K562 (cell line): ENCODE results near the gene TRAF3IP3. TPM values are rescaled to one million over a fixed set of nuclear protein-coding genes. Genes with fewer than 3 reads are reported as not detected.

ENCODE experiments used
- ARHGAP35 ChIP-seq: fragments of 450-650 bp; IDR thresholded peaks from 2 replicates; pipeline ENCODE4 v1.6.1; 2018; ENCODE audit not compliant: partially characterized antibody
- BMI1 ChIP-seq: fragments of 150-350 bp; IDR thresholded peaks from 2 replicates; pipeline ENCODE4 v1.6.1; 2014; ENCODE audit warnings: low read length
- BRD9 ChIP-seq: fragments of 450-650 bp; IDR thresholded peaks from 2 replicates; pipeline ENCODE4 v1.6.1; 2018; ENCODE audit warnings: low read depth; ENCODE audit not compliant: partially characterized antibody
- EP300 ChIP-seq: IDR thresholded peaks from 2 replicates; pipeline ENCODE4 v1.6.1; 2012; ENCODE audit warnings: low read length, improper control_type of control experiment
- ETV1 ChIP-seq: fragments of 450-650 bp; conservative IDR thresholded peaks from 2 replicates; pipeline ENCODE4 v1.6.1; 2016; ENCODE audit warnings: missing genetic modification characterization, control low read depth, low read depth, missing compliant biosample characterization
- FOXK2 ChIP-seq, 2 experiments: fragments of 450-650 bp; IDR thresholded peaks in 1 of 2; conservative IDR thresholded peaks in 1 of 2; 2 replicates each; pipeline ENCODE4 v1.6.1; 2016; ENCODE audit warnings: low read depth in 2 of 2, mild to moderate bottlenecking in 1 of 2
- RFX5 ChIP-seq: IDR thresholded peaks from 2 replicates; pipeline ENCODE4 v1.6.1; 2011; ENCODE audit warnings: low read depth, mild to moderate bottlenecking, improper control_type of control experiment, low read length
- TEAD4 ChIP-seq, 2 experiments: sonication (generic) in 1 of 2; formaldehyde crosslinking in 1 of 2; IDR thresholded peaks; 2 replicates each; pipeline versions ENCODE4 v1.6.1 to v1.8.0; 2012 to 2022; ENCODE audit warnings: borderline replicate concordance in 1 of 2, inconsistent platforms in 1 of 2, low read length in 1 of 2, mild to moderate bottlenecking in 1 of 2, missing genetic modification reagents in 1 of 2
- THAP7 ChIP-seq: fragments of 250-450 bp; sonication (Bioruptor Pico); IDR thresholded peaks from 2 replicates; pipeline ENCODE4 v1.5.0; 2021
- ZBTB2 ChIP-seq: fragments of 450-650 bp; IDR thresholded peaks from 2 replicates; pipeline ENCODE4 v1.6.1; 2016; ENCODE audit warnings: antibody characterized with exemption
- ZNF780A ChIP-seq: fragments of 250-450 bp; sonication (Bioruptor Pico); IDR thresholded peaks from 2 replicates; pipeline ENCODE4 v1.5.0; 2021; ENCODE audit warnings: mild to moderate bottlenecking
- ZNF830 ChIP-seq: fragments of 250-450 bp; sonication (Bioruptor Pico); IDR thresholded peaks from 2 replicates; pipeline ENCODE4 v1.5.0; 2021; ENCODE audit warnings: mild to moderate bottlenecking
- polyA plus RNA-seq, 8 experiments: library from polyadenylated mRNA; depleted of rRNA in 4 of 8; stranded (reverse) in 5 of 8; unstranded in 3 of 8; fragments of >200 nt; fragmentation: Nextera tagmentation in 2 of 8; fragmentation: Illumina TruSeq in 1 of 8; extraction: Ambion mirVana in 2 of 8; extraction: Trizol in 1 of 8; gene quantifications; 2 replicates each; pipeline versions ENCODE4 v1.2.1 to v1.2.3, GENCODE V29; 2011 to 2014; ENCODE audit warnings: inconsistent platforms in 1 of 8, missing spikeins in 1 of 8
- total RNA-seq, 7 experiments: library from RNA; depleted of rRNA in 6 of 7; stranded (reverse); fragments of >200 nt in 6 of 7; fragmentation: Illumina TruSeq in 2 of 7; extraction: Trizol in 2 of 7; gene quantifications; 2 replicates each; pipeline versions ENCODE4 v1.2.1 to v1.2.3, GENCODE V29; 2011 to 2021; ENCODE audit warnings: low replicate concordance in 1 of 7
- TF ChIP-seq, protein P1 (sequence below), 2 experiments: fragments of 450-650 bp in 1 of 2; sonication (generic) in 1 of 2; formaldehyde crosslinking in 1 of 2; IDR thresholded peaks; 2 replicates each; pipeline versions ENCODE4 v1.7.1 to v1.9.0; 2016 to 2022; ENCODE audit warnings: inconsistent platforms in 1 of 2, mild to moderate bottlenecking in 1 of 2, missing genetic modification reagents in 1 of 2

The TRAF3IP3 gene
- total and polyA plus RNA-seq, 9 of the 15 experiments (the other 6 are each of a cell fraction or from before 2014, with no cell fraction given) = 0.06 to 1.1 (median 0.31) TPM

- TF ChIP-seq ZNF830 (CRISPR knock-in tag) (no peak), BRD9 (peak; percentile 78), ETV1 (tag) (peak; percentile 95), BMI1 (no peak), TEAD4 (IDR thresholded peaks at IDR 0.05; ENCODE audit: low read length) (no peak; the same call in 1 of the 2 replicates), TEAD4 (CRISPR knock-in tag; IDR thresholded peaks at IDR 0.05; ENCODE audit: borderline replicate concordance) (no peak), THAP7 (CRISPR knock-in tag) (no peak), ARHGAP35 (peak; percentile 86), FOXK2 (conservative IDR thresholded peaks at IDR 0.05 in 1 of 2, IDR thresholded peaks at IDR 0.05 in 1 of 2; ENCODE audit: low read depth in 2 of 2) (peak; percentile 92 to 95), ZBTB2 (peak; percentile 99), ZNF780A (no peak), RFX5 (0 out of 2 replicates have a peak, but pooled peaks have one; percentile 59), EP300 (peak; percentile 54; the same call in 1 of the 2 replicates)
- TF ChIP-seq, protein P1, sequence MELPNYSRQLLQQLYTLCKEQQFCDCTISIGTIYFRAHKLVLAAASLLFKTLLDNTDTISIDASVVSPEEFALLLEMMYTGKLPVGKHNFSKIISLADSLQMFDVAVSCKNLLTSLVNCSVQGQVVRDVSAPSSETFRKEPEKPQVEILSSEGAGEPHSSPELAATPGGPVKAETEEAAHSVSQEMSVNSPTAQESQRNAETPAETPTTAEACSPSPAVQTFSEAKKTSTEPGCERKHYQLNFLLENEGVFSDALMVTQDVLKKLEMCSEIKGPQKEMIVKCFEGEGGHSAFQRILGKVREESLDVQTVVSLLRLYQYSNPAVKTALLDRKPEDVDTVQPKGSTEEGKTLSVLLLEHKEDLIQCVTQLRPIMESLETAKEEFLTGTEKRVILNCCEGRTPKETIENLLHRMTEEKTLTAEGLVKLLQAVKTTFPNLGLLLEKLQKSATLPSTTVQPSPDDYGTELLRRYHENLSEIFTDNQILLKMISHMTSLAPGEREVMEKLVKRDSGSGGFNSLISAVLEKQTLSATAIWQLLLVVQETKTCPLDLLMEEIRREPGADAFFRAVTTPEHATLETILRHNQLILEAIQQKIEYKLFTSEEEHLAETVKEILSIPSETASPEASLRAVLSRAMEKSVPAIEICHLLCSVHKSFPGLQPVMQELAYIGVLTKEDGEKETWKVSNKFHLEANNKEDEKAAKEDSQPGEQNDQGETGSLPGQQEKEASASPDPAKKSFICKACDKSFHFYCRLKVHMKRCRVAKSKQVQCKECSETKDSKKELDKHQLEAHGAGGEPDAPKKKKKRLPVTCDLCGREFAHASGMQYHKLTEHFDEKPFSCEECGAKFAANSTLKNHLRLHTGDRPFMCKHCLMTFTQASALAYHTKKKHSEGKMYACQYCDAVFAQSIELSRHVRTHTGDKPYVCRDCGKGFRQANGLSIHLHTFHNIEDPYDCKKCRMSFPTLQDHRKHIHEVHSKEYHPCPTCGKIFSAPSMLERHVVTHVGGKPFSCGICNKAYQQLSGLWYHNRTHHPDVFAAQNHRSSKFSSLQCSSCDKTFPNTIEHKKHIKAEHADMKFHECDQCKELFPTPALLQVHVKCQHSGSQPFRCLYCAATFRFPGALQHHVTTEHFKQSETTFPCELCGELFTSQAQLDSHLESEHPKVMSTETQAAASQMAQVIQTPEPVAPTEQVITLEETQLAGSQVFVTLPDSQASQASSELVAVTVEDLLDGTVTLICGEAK (IDR thresholded peaks at IDR 0.05) = peak; percentile 98
- TF ChIP-seq, protein P1 (CRISPR knock-in tag; IDR thresholded peaks at IDR 0.05) = no peak
Observed at GRCh38 chr1:209784265-209785169, 28.7 kb downstream of the TRAF3IP3 start, which contains the start of gene C1orf74 (continued).
